Ovary (tissue), 3 donors: ENCODE data around the gene GTPBP8.

ENCODE experiments used
- EP300 ChIP-seq: sonication (generic); formaldehyde crosslinking; IDR thresholded peaks from one replicate; pipeline ENCODE4 v1.6.1; 2017; ENCODE audit warnings: antibody characterized with exemption
- POLR2A ChIP-seq: fragments of 450-650 bp; IDR thresholded peaks from one replicate; pipeline ENCODE4 v1.6.1; 2017; ENCODE audit warnings: antibody characterized with exemption, mild to moderate bottlenecking, moderate library complexity
- TF ChIP-seq, protein P1 (sequence below), 3 donors: fragments of 450-650 bp in 2 of 3; fragments of 200-600 bp in 1 of 3; IDR thresholded peaks; one replicate each; pipeline versions ENCODE4 v1.5.1 to v1.8.0; 2016 to 2022; ENCODE audit warnings: antibody characterized with exemption in 3 of 3, mild to moderate bottlenecking in 1 of 3
- donor health status: DM: no; HTN: no; CAD: no.

DNA sequence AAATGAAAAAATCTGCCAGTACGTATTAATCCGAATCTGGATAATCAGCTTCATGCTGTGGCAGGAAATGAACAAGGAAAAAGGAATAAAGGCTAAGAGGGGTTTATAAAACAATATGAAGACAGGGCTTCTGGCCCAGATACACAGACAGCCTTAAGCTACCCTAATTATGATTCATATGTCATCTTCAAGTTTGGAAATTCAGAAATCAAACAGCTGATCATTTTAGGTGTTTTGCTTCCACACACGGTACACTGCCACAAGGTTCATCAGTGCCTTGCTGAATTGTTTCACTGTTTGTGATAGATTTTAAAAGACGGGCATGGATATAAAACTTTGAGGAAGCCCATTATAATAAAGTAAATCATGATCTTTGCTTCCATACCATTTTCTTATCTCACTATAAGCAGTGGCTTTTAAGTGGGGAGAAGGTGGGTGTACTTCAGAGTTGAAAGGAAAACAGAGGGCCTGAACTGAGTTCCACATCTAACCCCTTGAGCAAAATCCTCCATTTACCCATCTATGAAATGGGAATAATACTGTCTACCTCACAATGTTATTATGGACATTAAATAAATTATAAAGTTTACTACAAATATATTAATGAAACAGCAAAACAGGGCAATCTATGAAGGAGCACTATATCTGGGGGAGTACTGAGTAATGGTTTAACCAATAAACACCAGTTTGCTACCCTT is 15.7 kb downstream of the GTPBP8 start:
- TF ChIP-seq, protein P1, sequence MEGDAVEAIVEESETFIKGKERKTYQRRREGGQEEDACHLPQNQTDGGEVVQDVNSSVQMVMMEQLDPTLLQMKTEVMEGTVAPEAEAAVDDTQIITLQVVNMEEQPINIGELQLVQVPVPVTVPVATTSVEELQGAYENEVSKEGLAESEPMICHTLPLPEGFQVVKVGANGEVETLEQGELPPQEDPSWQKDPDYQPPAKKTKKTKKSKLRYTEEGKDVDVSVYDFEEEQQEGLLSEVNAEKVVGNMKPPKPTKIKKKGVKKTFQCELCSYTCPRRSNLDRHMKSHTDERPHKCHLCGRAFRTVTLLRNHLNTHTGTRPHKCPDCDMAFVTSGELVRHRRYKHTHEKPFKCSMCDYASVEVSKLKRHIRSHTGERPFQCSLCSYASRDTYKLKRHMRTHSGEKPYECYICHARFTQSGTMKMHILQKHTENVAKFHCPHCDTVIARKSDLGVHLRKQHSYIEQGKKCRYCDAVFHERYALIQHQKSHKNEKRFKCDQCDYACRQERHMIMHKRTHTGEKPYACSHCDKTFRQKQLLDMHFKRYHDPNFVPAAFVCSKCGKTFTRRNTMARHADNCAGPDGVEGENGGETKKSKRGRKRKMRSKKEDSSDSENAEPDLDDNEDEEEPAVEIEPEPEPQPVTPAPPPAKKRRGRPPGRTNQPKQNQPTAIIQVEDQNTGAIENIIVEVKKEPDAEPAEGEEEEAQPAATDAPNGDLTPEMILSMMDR (IDR thresholded peaks at IDR 0.05): no peak
- TF ChIP-seq POLR2A (no peak), EP300 (no peak)
